ENCODE measurements around the gene WIPF2. TPM values are rescaled to one million over a fixed set of nuclear protein-coding genes. Genes with fewer than 3 reads are reported as not detected.
"Not testable (repeated sequence)": the region's sequence is repeated elsewhere in the genome, so short reads cannot be mapped to it uniquely, and the experiment has no call there.

The WIPF2 gene
- total RNA-seq, 2 donors from 2014 or later, result 22.5 to 25.3 TPM

DNA sequence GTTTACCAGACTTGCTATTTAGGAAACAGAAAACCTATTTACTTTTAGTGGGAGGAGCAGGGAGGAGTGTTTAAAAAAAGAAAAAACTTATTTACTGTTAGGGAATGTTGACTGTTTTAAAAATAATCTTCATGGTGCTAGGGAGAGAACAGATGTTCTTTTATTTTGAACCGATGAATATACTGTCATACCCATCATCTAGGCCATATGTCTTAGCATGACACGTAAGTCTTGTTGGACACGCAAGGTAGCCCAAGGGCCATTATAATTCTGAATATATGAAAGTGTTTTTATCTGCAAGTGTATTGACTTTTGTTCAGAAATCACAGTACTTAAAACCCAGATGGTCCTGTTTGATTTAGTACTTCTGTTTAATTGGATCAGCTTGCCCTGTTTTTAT lies 11.6 kb downstream of the WIPF2 start:
- no peaks in the 10 kb centered on the region for H3K27me3 Mint-ChIP-seq (ENCODE audit: insufficient read depth)
- TF ChIP-seq CTCF (conservative IDR thresholded peaks at IDR 0.05), result no peak
- peaks cover 38% of the 10 kb centered on the region for H3K36me3 Mint-ChIP-seq (ENCODE audit: low read depth)
- H3K4me1 Mint-ChIP-seq, result no peaks in the 10 kb centered on the region
- H3K4me3 Mint-ChIP-seq, result no peak overlapping the region
- DNase-seq, result no peak
- whole genome bisulfite sequencing, 2 experiments (ENCODE audit: insufficient coverage in 1 of 2, insufficient read length in 1 of 2), result 75 to 97% methylated on average over 2 to 3 of the region's 3 CpGs
- Histone ChIP-seq H3K27me3 (ENCODE audit: control insufficient read depth, insufficient read depth, low read length, poor library complexity, severe bottlenecking) (no peaks in the 10 kb centered on the region), H3K9me3 (ENCODE audit: control insufficient read depth, low read length) (no peaks in the 10 kb centered on the region), H3K9ac (ENCODE audit: extremely low read depth, low read length, poor library complexity, severe bottlenecking) (no peak overlapping the region), H3K4me1 (ENCODE audit: control insufficient read depth, insufficient read depth, low read length) (no peaks in the 10 kb centered on the region), H3K36me3 (ENCODE audit: control insufficient read depth, insufficient read depth, low read length) (peaks cover 20% of the 10 kb centered on the region), H3K27ac (ENCODE audit: low read depth, low read length) (no peak overlapping the region), H3K4me3 (ENCODE audit: low read length) (no peak overlapping the region)
- H3K9me3 Mint-ChIP-seq, result no peaks in the 10 kb centered on the region
- no peak overlapping the region for H3K27ac Mint-ChIP-seq

GRCh38 chr17:40231928-40232327 lies 12.8 kb downstream of the WIPF2 start:
- not testable (repeated sequence) for H3K4me3 ChIP-seq (ENCODE audit: low read length); H3K27me3 ChIP-seq (ENCODE audit: control insufficient read depth, insufficient read depth, low read length, poor library complexity, severe bottlenecking); H3K4me3 Mint-ChIP-seq; H3K4me1 ChIP-seq (ENCODE audit: control insufficient read depth, insufficient read depth, low read length); DNase-seq; H3K27ac Mint-ChIP-seq; H3K27me3 Mint-ChIP-seq (ENCODE audit: insufficient read depth); H3K9me3 ChIP-seq (ENCODE audit: control insufficient read depth, low read length); H3K9me3 Mint-ChIP-seq; H3K4me1 Mint-ChIP-seq; H3K27ac ChIP-seq (ENCODE audit: low read depth, low read length); H3K9ac ChIP-seq (ENCODE audit: extremely low read depth, low read length, poor library complexity, severe bottlenecking)
- peaks cover 20% of the 10 kb centered on the region for H3K36me3 ChIP-seq (ENCODE audit: control insufficient read depth, insufficient read depth, low read length)
- H3K36me3 Mint-ChIP-seq (ENCODE audit: low read depth), result peaks cover 36% of the 10 kb centered on the region
- WGBS, 2 experiments (ENCODE audit: insufficient coverage in 1 of 2, insufficient read length in 1 of 2), result 99 to 100% methylated on average over 1 to 4 of the region's 4 CpGs

DNA sequence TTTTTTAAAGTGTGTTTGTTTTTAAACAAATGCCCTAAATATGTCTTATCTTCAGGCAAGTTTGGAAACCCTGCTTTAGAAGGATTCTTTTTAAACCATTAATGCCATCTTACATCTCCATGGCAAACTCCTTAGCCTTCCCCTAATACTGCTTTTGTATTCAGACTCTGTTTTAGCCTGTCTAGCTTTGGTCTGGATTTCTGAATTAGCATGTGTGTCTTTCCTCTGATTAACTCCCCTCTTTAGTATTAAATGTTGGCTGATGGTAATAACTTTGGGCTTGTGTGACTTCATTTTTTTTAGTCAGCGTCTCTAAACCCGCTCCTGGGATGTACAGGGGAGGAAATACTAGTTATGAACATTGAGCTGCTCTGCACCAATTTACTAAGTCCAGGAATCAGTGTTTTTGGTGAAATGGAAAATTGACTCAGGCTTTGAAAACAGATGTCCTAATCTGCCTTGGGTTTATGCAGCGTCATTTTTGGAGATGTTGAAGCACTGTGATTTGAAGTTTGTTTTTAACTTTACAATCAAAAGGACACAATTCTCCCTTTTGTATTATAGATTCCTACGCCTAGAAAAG lies 22.2 kb downstream of the WIPF2 start:
- H3K27me3 Mint-ChIP-seq (ENCODE audit: insufficient read depth), result no peaks in the 10 kb centered on the region
- Histone ChIP-seq H3K36me3 (ENCODE audit: control insufficient read depth, insufficient read depth, low read length) (no peaks in the 10 kb centered on the region), H3K4me3 (ENCODE audit: low read length) (no peak overlapping the region), H3K9me3 (ENCODE audit: control insufficient read depth, low read length) (no peaks in the 10 kb centered on the region), H3K4me1 (ENCODE audit: control insufficient read depth, insufficient read depth, low read length) (no peaks in the 10 kb centered on the region), H3K9ac (ENCODE audit: extremely low read depth, low read length, poor library complexity, severe bottlenecking) (no peak overlapping the region), H3K27me3 (ENCODE audit: control insufficient read depth, insufficient read depth, low read length, poor library complexity, severe bottlenecking) (no peaks in the 10 kb centered on the region), H3K27ac (ENCODE audit: low read depth, low read length) (peak overlapping the region; percentile 14)
- H3K4me3 Mint-ChIP-seq, result no peak overlapping the region
- peaks cover 9% of the 10 kb centered on the region for H3K36me3 Mint-ChIP-seq (ENCODE audit: low read depth)
- 92 to 100% methylated on average over 2 to 4 of the region's 4 CpGs for WGBS, 2 experiments (ENCODE audit: insufficient coverage in 1 of 2, insufficient read length in 1 of 2)
- no peak for TF ChIP-seq CTCF (conservative IDR thresholded peaks at IDR 0.05)
- no peaks in the 10 kb centered on the region for H3K9me3 Mint-ChIP-seq
- H3K4me1 Mint-ChIP-seq, result peaks cover 9% of the 10 kb centered on the region
- no peak for DNase-seq
- H3K27ac Mint-ChIP-seq, result no peak overlapping the region

DNA sequence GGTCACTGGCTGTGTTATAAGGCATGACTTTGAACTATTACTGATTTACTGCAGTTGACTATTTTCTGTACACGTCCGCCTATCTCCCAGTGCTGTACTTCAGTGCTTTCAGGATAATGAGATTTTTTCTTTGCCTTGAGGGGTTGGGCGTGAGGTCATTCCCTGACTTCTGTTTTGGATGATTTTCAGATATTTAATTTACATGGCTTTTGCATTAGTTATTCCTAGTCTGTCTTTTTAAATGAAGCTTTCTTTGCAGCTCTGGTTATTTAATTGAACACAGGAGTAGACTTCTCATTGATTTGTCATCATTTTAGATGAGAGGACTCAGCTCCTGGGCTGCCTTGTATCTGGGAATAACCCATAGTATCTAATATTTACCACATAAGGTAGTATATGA lies 23.7 kb downstream of the WIPF2 start:
- no peaks in the 10 kb centered on the region for H3K9me3 ChIP-seq (ENCODE audit: control insufficient read depth, low read length)
- no peak overlapping the region for H3K27ac ChIP-seq (ENCODE audit: low read depth, low read length)
- WGBS, 2 experiments (ENCODE audit: insufficient coverage in 1 of 2, insufficient read length in 1 of 2), result 99% methylated on average over 3 of the region's 3 CpGs; no CpG with 5 or more reads in 1 of the 2 experiments
- H3K27ac Mint-ChIP-seq, result no peak overlapping the region
- no peak overlapping the region for H3K9ac ChIP-seq (ENCODE audit: extremely low read depth, low read length, poor library complexity, severe bottlenecking)
- no peaks in the 10 kb centered on the region for H3K4me1 ChIP-seq (ENCODE audit: control insufficient read depth, insufficient read depth, low read length)
- no peak overlapping the region for H3K4me3 Mint-ChIP-seq
- no peaks in the 10 kb centered on the region for H3K27me3 ChIP-seq (ENCODE audit: control insufficient read depth, insufficient read depth, low read length, poor library complexity, severe bottlenecking)
- no peak overlapping the region for H3K4me3 ChIP-seq (ENCODE audit: low read length)
- no peaks in the 10 kb centered on the region for H3K9me3 Mint-ChIP-seq
- peaks cover 5% of the 10 kb centered on the region for H3K36me3 Mint-ChIP-seq (ENCODE audit: low read depth)
- no peak for TF ChIP-seq CTCF (conservative IDR thresholded peaks at IDR 0.05)
- no peaks in the 10 kb centered on the region for H3K36me3 ChIP-seq (ENCODE audit: control insufficient read depth, insufficient read depth, low read length)
- no peaks in the 10 kb centered on the region for H3K27me3 Mint-ChIP-seq (ENCODE audit: insufficient read depth)
- no peak for DNase-seq
- H3K4me1 Mint-ChIP-seq, result peaks cover 9% of the 10 kb centered on the region
